Fibroblast of lung (primary cell): ENCODE results near the gene TPP2. TPM values are rescaled to one million over a fixed set of nuclear protein-coding genes. Genes with fewer than 3 reads are reported as not detected.

Experiments
- DNase-seq, 2 donors: peaks; one replicate each; pipeline versions ENCODE4 v3.0.0 to v3.0.0-alpha.2; 2010; ENCODE audit warnings: low read depth in 2 of 2
- H2AFZ ChIP-seq: 2 replicates; pipeline ENCODE4 v1.5.1; 2012; ENCODE audit warnings: low read length, control low read depth, inconsistent platforms
- H3K27ac ChIP-seq: 2 replicates; pipeline ENCODE4 v1.5.1; 2011; ENCODE audit warnings: low read length, control low read depth; ENCODE audit not compliant: insufficient read depth
- H3K27me3 ChIP-seq: 2 replicates; pipeline ENCODE4 v1.5.1; 2011; ENCODE audit warnings: mild to moderate bottlenecking, low read length; ENCODE audit not compliant: control insufficient read depth, insufficient read depth
- H3K36me3 ChIP-seq: 2 replicates; pipeline ENCODE4 v1.5.1; 2011; ENCODE audit warnings: low read length; ENCODE audit not compliant: control insufficient read depth, insufficient read depth
- H3K4me1 ChIP-seq: 2 replicates; pipeline ENCODE4 v1.5.1; 2011; ENCODE audit warnings: low read length; ENCODE audit not compliant: control insufficient read depth, insufficient read depth; ENCODE audit errors: extremely low read depth
- H3K4me2 ChIP-seq: 2 replicates; pipeline ENCODE4 v1.5.1; 2011; ENCODE audit warnings: low read length, control low read depth; ENCODE audit not compliant: insufficient read depth; ENCODE audit errors: extremely low read depth
- H3K4me3 ChIP-seq, 4 experiments: fragments of 200-600 bp in 1 of 4; sonication (generic) in 1 of 4; replicated peaks in 1 of 4; 2 replicates each; pipeline ENCODE4 v1.5.1; 2011 to 2016; ENCODE audit warnings: low read length in 4 of 4, low read depth in 3 of 4, mild to moderate bottlenecking in 3 of 4, control low read depth in 2 of 4, inconsistent platforms in 1 of 4, mixed read lengths in 1 of 4; ENCODE audit not compliant: insufficient read depth in 1 of 4; ENCODE audit errors: control extremely low read depth in 1 of 4
- H3K79me2 ChIP-seq: 2 replicates; pipeline ENCODE4 v1.5.1; 2012; ENCODE audit warnings: mild to moderate bottlenecking, low read length, inconsistent platforms; ENCODE audit not compliant: control insufficient read depth, insufficient read depth
- H3K9ac ChIP-seq: 2 replicates; pipeline ENCODE4 v1.5.1; 2011; ENCODE audit warnings: mild to moderate bottlenecking, low read length, control low read depth; ENCODE audit not compliant: insufficient read depth
- H3K9me3 ChIP-seq: 2 replicates; pipeline ENCODE4 v1.5.1; 2012; ENCODE audit warnings: low read depth, low read length; ENCODE audit not compliant: control insufficient read depth, insufficient read depth
- H4K20me1 ChIP-seq: 2 replicates; pipeline ENCODE4 v1.5.1; 2011; ENCODE audit warnings: low read length; ENCODE audit not compliant: control insufficient read depth, insufficient read depth; ENCODE audit errors: extremely low read depth
- EZH2 ChIP-seq: IDR thresholded peaks from 2 replicates; pipeline ENCODE4 v1.5.1; 2012; ENCODE audit warnings: low read length, control low read depth, mild to moderate bottlenecking; ENCODE audit errors: missing control alignments
- polyA plus RNA-seq, 2 donors: library from polyadenylated mRNA; depleted of rRNA in 1 of 2; stranded (reverse) in 1 of 2; unstranded in 1 of 2; fragments of >200 nt; gene quantifications; 2 replicates each; pipeline ENCODE4 v1.2.1, GENCODE V29; 2011 to 2012; ENCODE audit warnings: missing spikeins in 1 of 2
- total RNA-seq: library from RNA; depleted of rRNA; stranded (reverse); fragments of >200 nt; gene quantifications from 2 replicates; pipeline ENCODE4 v1.2.1, GENCODE V29; 2014
- TF ChIP-seq, protein P1 (sequence below), 2 donors: IDR thresholded peaks in 1 of 2; conservative IDR thresholded peaks in 1 of 2; 1 replicate in 1 of 2; 2 replicates in 1 of 2; pipeline ENCODE4 v1.5.1; 2011 to 2012; ENCODE audit warnings: low read length in 2 of 2, control low read depth in 1 of 2, inconsistent platforms in 1 of 2, low read depth in 1 of 2, mild to moderate bottlenecking in 1 of 2

The TPP2 gene
- total and polyA plus RNA-seq, 2 donors (not counting 1 experiment from before 2014, with no cell fraction given) = 45.0 to 60.3 TPM

DNA sequence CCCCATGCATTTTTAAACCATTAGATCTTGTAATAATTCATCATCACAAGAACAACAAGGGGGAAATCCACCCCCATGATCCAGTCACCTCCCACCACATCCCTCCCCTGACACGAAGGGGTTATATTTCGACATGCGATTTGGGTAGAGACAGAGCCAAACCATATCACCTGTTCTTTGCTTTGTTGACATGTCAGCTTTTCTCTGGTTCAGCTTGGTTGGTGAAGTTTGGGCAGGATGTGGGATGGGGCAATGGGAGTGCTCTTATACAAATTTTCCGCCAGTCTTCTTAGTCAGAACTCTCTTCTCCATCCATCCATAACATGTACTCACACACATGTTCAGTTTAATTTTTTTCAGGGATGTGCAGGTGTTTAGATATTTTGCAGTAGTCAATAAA, 12.9 kb downstream of the TPP2 start:
- no peak for DNase-seq
- Histone ChIP-seq H3K27ac (no peak overlapping the region), H3K27me3 (no peaks in the 10 kb centered on the region), H3K36me3 (peaks cover 7% of the 10 kb centered on the region), H3K4me1 (no peaks in the 10 kb centered on the region), H3K4me3 (no peak overlapping the region), H3K9me3 (no peaks in the 10 kb centered on the region), H2AFZ (no peak overlapping the region), H4K20me1 (no peaks in the 10 kb centered on the region), H3K79me2 (peaks cover 38% of the 10 kb centered on the region), H3K4me2 (no peak overlapping the region), H3K9ac (no peak overlapping the region)
- TF ChIP-seq, protein P1, sequence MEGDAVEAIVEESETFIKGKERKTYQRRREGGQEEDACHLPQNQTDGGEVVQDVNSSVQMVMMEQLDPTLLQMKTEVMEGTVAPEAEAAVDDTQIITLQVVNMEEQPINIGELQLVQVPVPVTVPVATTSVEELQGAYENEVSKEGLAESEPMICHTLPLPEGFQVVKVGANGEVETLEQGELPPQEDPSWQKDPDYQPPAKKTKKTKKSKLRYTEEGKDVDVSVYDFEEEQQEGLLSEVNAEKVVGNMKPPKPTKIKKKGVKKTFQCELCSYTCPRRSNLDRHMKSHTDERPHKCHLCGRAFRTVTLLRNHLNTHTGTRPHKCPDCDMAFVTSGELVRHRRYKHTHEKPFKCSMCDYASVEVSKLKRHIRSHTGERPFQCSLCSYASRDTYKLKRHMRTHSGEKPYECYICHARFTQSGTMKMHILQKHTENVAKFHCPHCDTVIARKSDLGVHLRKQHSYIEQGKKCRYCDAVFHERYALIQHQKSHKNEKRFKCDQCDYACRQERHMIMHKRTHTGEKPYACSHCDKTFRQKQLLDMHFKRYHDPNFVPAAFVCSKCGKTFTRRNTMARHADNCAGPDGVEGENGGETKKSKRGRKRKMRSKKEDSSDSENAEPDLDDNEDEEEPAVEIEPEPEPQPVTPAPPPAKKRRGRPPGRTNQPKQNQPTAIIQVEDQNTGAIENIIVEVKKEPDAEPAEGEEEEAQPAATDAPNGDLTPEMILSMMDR (conservative IDR thresholded peaks at IDR 0.05 in 1 of 2, IDR thresholded peaks at IDR 0.05 in 1 of 2; ENCODE audit: low read depth in 1 of 2, low read length in 2 of 2) = no peak

DNA sequence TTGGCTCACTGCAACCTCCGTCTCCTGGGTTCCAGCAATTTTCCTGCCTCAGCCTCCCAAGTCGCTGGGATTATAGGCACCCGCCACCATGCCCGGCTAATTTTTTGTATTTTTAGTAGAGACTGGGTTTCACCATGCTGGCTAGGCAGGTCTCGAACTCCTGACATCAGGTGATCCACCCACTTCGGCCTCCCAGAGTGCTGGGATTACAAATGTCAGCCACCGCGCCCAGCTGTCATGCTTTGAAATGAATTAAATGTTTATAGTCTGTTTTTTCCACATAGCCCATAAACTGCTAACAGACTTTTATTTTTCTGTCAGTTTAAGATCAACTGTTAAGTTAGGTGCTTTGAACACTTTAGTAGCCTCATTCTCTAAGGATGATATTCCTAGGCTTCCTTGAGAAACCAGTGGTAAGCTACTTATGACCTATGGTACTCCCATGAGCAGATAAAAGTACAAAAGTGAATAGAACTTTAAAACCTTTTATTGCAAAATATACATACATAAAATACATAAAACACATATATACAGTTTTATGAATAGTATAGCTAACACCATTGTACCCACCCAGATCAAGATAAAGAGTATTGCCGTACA, 13.6 kb downstream of the TPP2 start:
- H3K4me1 ChIP-seq = no peaks in the 10 kb centered on the region
- H3K36me3 ChIP-seq = peaks cover 7% of the 10 kb centered on the region
- H4K20me1 ChIP-seq = no peaks in the 10 kb centered on the region
- TF ChIP-seq EZH2 = no peak
- TF ChIP-seq, protein P1 (conservative IDR thresholded peaks at IDR 0.05 in 1 of 2, IDR thresholded peaks at IDR 0.05 in 1 of 2; ENCODE audit: low read depth in 1 of 2, low read length in 2 of 2) = no peak
- no peaks in the 10 kb centered on the region for H3K27me3 ChIP-seq
- H3K27ac ChIP-seq = no peak overlapping the region
- H2AFZ ChIP-seq = no peak overlapping the region
- H3K9me3 ChIP-seq = no peaks in the 10 kb centered on the region
- H3K79me2 ChIP-seq = peaks cover 35% of the 10 kb centered on the region
- no peak overlapping the region for H3K9ac ChIP-seq
- DNase-seq = no peak
- no peak overlapping the region for H3K4me2 ChIP-seq
- no peak overlapping the region for H3K4me3 ChIP-seq

DNA sequence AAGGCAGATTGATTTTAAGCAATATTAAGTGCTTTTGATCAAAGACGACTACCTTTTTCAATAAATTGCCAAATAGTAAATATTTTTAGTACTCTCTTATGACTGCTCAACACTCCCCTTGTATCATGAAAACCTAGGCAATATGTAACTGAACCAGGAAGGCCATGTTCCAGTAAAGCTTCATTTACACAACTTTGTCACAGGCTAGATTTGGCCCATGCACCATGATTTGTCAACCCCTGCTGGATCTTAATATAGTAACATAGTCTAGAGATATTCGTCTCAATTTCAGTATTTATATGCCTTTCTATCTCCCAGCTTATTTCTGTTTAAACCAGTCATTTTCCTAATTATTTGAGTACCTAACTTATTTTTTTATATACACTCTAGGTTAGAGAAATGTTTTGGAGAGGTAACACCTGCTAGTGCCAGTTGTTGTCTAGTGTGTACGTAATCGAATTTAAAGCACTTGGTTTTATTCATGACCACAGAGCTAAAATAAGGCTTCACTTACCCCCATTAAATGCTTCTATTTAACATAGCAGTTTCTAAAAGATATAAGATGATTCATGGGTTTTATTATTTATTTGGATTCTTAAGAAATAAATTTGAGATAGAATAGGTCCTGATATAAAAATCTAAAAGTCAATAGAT, 21.0 kb downstream of the TPP2 start:
- no peaks in the 10 kb centered on the region for H4K20me1 ChIP-seq
- no peak overlapping the region for H3K9ac ChIP-seq
- H3K27ac ChIP-seq = no peak overlapping the region
- H2AFZ ChIP-seq = no peak overlapping the region
- no peaks in the 10 kb centered on the region for H3K4me1 ChIP-seq
- no peak overlapping the region for H3K4me2 ChIP-seq
- H3K36me3 ChIP-seq = peaks cover 5% of the 10 kb centered on the region
- H3K27me3 ChIP-seq = no peaks in the 10 kb centered on the region
- H3K4me3 ChIP-seq = no peak overlapping the region
- DNase-seq = no peak
- TF ChIP-seq, protein P1 (conservative IDR thresholded peaks at IDR 0.05 in 1 of 2, IDR thresholded peaks at IDR 0.05 in 1 of 2; ENCODE audit: low read depth in 1 of 2, low read length in 2 of 2) = no peak
- no peak for TF ChIP-seq EZH2
- H3K79me2 ChIP-seq = peaks cover 2% of the 10 kb centered on the region
- H3K9me3 ChIP-seq = no peaks in the 10 kb centered on the region
